SK-N-SH treated with all-trans-retinoic acid at 6 μM for 48 hours (cell line): Measurements from ENCODE around the gene FAM124B.

Source experiments
- PATZ1 ChIP-seq: fragments of 250-450 bp; sonication (Bioruptor Pico); IDR thresholded peaks from 2 replicates; pipeline ENCODE4 v1.8.0; 2020; ENCODE audit warnings: mild to moderate bottlenecking, moderate library complexity, borderline replicate concordance
- RARB ChIP-seq: fragments of 250-450 bp; sonication (Bioruptor Pico); IDR thresholded peaks from 2 replicates; pipeline ENCODE4 v1.8.0; 2021; ENCODE audit warnings: mild to moderate bottlenecking, moderate library complexity

GRCh38 chr2:224421065-224421464, 19.2 kb upstream of the FAM124B start:
- TF ChIP-seq PATZ1 (CRISPR knock-in tag) (no peak), RARB (CRISPR knock-in tag) (no peak)
